Peyer's patch (tissue), 4 donors: Measurements from ENCODE around the gene SERPINE2. TPM values are rescaled to one million over a fixed set of nuclear protein-coding genes. Genes with fewer than 3 reads are reported as not detected.
A peak's percentile ranks its signal among the peaks of the same experiment; 100 is the strongest.

ENCODE experiments used
- DNase-seq, 3 donors: peaks; one replicate each; pipeline ENCODE4 v3.0.0-alpha.2; 2017 to 2019
- H3K27ac ChIP-seq, 4 donors: fragments of 200-600 bp; sonication (generic); one replicate each; pipeline ENCODE4 v1.5.1; 2016 to 2019
- H3K27me3 ChIP-seq, 2 donors: fragments of 200-600 bp; sonication (generic); one replicate each; pipeline ENCODE4 v1.5.1; 2019
- H3K36me3 ChIP-seq, 3 donors: fragments of 200-600 bp; sonication (generic); one replicate each; pipeline ENCODE4 v1.5.1; 2016 to 2019
- H3K4me1 ChIP-seq, 4 donors: fragments of 200-600 bp; sonication (generic); one replicate each; pipeline ENCODE4 v1.5.1; 2016 to 2019
- H3K4me3 ChIP-seq, 4 donors: fragments of 200-600 bp; sonication (generic); 1 replicate in 3 of 4; 2 replicates in 1 of 4; pipeline ENCODE4 v1.5.1; 2016 to 2019; ENCODE audit warnings: mild to moderate bottlenecking in 1 of 4
- H3K9me3 ChIP-seq, 4 donors: fragments of 200-600 bp; sonication (generic); one replicate each; pipeline ENCODE4 v1.5.1; 2016 to 2019; ENCODE audit warnings: mild to moderate bottlenecking in 1 of 4
- CTCF ChIP-seq, 6 experiments: fragments of 450-650 bp in 4 of 6; fragments of 200-600 bp in 2 of 6; sonication (generic) in 1 of 6; IDR thresholded peaks; one replicate each; pipeline ENCODE4 v1.5.1; 2017 to 2019; ENCODE audit warnings: antibody characterized with exemption in 6 of 6, mild to moderate bottlenecking in 3 of 6, moderate library complexity in 1 of 6
- POLR2A ChIP-seq, 2 donors: fragments of 450-650 bp; IDR thresholded peaks; one replicate each; pipeline ENCODE4 v1.5.1; 2017; ENCODE audit warnings: antibody characterized with exemption in 2 of 2, mild to moderate bottlenecking in 2 of 2, moderate library complexity in 2 of 2
- total RNA-seq, 4 donors: library from RNA; depleted of rRNA; stranded (reverse); fragments of >200 nt; gene quantifications; one replicate each; pipeline ENCODE4 v1.1.0, GENCODE V29; 2016

Gene SERPINE2
- total RNA-seq, 4 donors from 2014 or later, result 2.8 to 19.8 (median 15.5) TPM

- Histone ChIP-seq H3K27me3 (no peaks in the 10 kb centered on the region), H3K9me3 (no peaks in the 10 kb centered on the region), H3K27ac (no peak overlapping the region), H3K4me1 (peaks cover 0 to 19% (median 0%) of the 10 kb centered on the region in 4 donors), H3K36me3 (no peaks in the 10 kb centered on the region), H3K4me3 (no peak overlapping the region)
- TF ChIP-seq POLR2A (IDR thresholded peaks at IDR 0.05) (no peak), CTCF (IDR thresholded peaks at IDR 0.05) (no peak)
- no peak for DNase-seq
Observed at GRCh38 chr2:224042191-224042696, 3.2 kb upstream of the SERPINE2 start.

GRCh38 chr2:224041554-224041953 lies 2.5 kb upstream of the SERPINE2 start:
- no peak overlapping the region for H3K27ac ChIP-seq
- no peak for TF ChIP-seq POLR2A (IDR thresholded peaks at IDR 0.05)
- no peak for TF ChIP-seq CTCF (IDR thresholded peaks at IDR 0.05)
- H3K27me3 ChIP-seq, result no peaks in the 10 kb centered on the region

GRCh38 chr2:224040753-224041152 lies 1.7 kb upstream of the SERPINE2 start:
- no peak overlapping the region for H3K27ac ChIP-seq
- TF ChIP-seq POLR2A (IDR thresholded peaks at IDR 0.05) (no peak), CTCF (IDR thresholded peaks at IDR 0.05) (no peak)
- H3K9me3 ChIP-seq, result no peaks in the 10 kb centered on the region
- no peaks in the 10 kb centered on the region for H3K36me3 ChIP-seq
- H3K27me3 ChIP-seq, result no peaks in the 10 kb centered on the region
- DNase-seq, result no peak
- no peak overlapping the region for H3K4me3 ChIP-seq
- H3K4me1 ChIP-seq, result peaks cover 0 to 19% (median 0%) of the 10 kb centered on the region in 4 donors

More at GRCh38 chr2:224041554-224041953, 2.5 kb upstream of the SERPINE2 start:
- DNase-seq, result no peak
- Histone ChIP-seq H3K4me1 (peaks cover 0 to 19% (median 0%) of the 10 kb centered on the region in 4 donors), H3K4me3 (no peak overlapping the region), H3K9me3 (no peaks in the 10 kb centered on the region), H3K36me3 (no peaks in the 10 kb centered on the region)

GRCh38 chr2:224039770-224040440 lies 819 bp upstream of the SERPINE2 start:
- Histone ChIP-seq H3K27me3 (no peaks in the 10 kb centered on the region), H3K27ac (peak overlapping the region in 3 of 4 donors; percentile 28 to 64 (median 57)), H3K36me3 (no peaks in the 10 kb centered on the region)

GRCh38 chr2:224038830-224039079 lies 331 bp downstream of the SERPINE2 start:
- Histone ChIP-seq H3K27ac (peak overlapping the region in 3 of 4 donors; percentile 55 to 64 (median 57)), H3K36me3 (no peaks in the 10 kb centered on the region), H3K27me3 (no peaks in the 10 kb centered on the region), H3K9me3 (no peaks in the 10 kb centered on the region), H3K4me3 (peak overlapping the region; percentile 41 to 91 (median 78)), H3K4me1 (peaks cover 0 to 19% (median 0%) of the 10 kb centered on the region in 4 donors)
- peak in 1 of 3 donors; percentile 63 for DNase-seq
- TF ChIP-seq POLR2A (IDR thresholded peaks at IDR 0.05) (no peak), CTCF (IDR thresholded peaks at IDR 0.05) (no peak)

More at GRCh38 chr2:224039770-224040440, 819 bp upstream of the SERPINE2 start:
- Histone ChIP-seq H3K4me3 (peak overlapping the region; percentile 41 to 91 (median 78)), H3K9me3 (no peaks in the 10 kb centered on the region), H3K4me1 (peaks cover 0 to 19% (median 0%) of the 10 kb centered on the region in 4 donors)
- TF ChIP-seq POLR2A (IDR thresholded peaks at IDR 0.05) (no peak), CTCF (IDR thresholded peaks at IDR 0.05) (no peak)
- no peak for DNase-seq
